Stimulated activated CD4-positive, alpha-beta T cell treated with anti-CD3 and anti-CD28 coated beads, TNF-alpha, amount 100 ng/mL, for 4 hours (primary cell): ENCODE data around the gene NDC80.
A peak's percentile ranks its signal among the peaks of the same experiment; 100 is the strongest.
"Not testable (repeated sequence)": the region's sequence is repeated elsewhere in the genome, so short reads cannot be mapped to it uniquely, and the experiment has no call there.

ENCODE experiments used
- DNase-seq, 3 experiments: peaks; one replicate each; pipeline ENCODE4 v3.0.0-alpha.2; 2020; ENCODE audit warnings: low read depth in 3 of 3

The NDC80 gene

GRCh38 chr18:2625217-2625616 is 53.9 kb downstream of the NDC80 start:
- DNase-seq = no peak

- DNase-seq = no peak
Observed at GRCh38 chr18:2627821-2628276, 56.5 kb downstream of the NDC80 start.

DNA sequence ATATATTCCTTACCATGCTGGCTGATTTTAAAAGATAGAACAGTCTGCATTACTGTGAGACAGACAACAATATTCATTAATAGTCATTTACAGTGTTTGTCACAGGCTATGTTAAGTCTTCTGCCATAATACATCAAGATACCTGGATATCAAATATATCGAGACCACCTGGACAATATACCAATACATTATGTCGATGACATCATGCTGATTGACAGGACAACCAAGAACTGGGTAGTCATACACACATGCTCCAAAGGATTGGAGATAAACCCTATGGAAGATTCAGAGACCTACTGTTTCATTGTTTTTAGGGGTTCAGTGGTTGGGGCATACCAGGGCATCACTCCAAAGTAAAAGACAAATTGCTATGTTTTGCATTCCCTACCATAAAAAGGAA is 57.6 kb downstream of the NDC80 start:
- no peak for DNase-seq

GRCh38 chr18:2635586-2635985 is 64.2 kb downstream of the NDC80 start:
- no peak for DNase-seq

- no peak for DNase-seq
Observed at GRCh38 chr18:2636126-2636631, 64.8 kb downstream of the NDC80 start.

GRCh38 chr18:2641638-2642037 is 70.3 kb downstream of the NDC80 start:
- DNase-seq = no peak

DNA sequence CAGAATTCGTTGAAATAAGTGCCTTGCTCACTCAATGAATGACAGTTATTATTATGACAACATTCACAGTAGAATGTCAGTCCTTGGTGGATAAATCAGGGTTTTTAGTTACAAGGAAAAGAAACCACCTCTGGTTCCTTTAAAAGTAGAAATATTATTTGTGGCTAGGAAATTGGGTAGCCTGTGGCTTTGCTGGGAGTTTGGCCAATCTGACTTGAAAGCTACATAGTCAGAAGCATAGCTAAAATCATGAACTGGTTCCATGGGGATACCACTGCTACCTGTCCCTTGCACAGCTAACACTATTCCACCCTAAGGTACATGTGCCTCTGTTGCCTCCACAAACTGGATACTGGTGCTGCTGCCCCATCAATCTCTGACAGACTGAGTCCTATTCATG is 71.4 kb downstream of the NDC80 start:
- no peak for DNase-seq

- DNase-seq = no peak
Observed at GRCh38 chr18:2644535-2644934, 73.2 kb downstream of the NDC80 start.

GRCh38 chr18:2651981-2652380 is 80.6 kb downstream of the NDC80 start:
- no peak for DNase-seq

GRCh38 chr18:2653467-2653866 is 82.1 kb downstream of the NDC80 start:
- no peak for DNase-seq

- DNase-seq = no peak
Observed at GRCh38 chr18:2654169-2654927, 83.0 kb downstream of the NDC80 start.

GRCh38 chr18:2654928-2655177 is 83.5 kb downstream of the NDC80 start:
- DNase-seq = peak in 2 of 3 experiments; percentile 69 to 74

DNA sequence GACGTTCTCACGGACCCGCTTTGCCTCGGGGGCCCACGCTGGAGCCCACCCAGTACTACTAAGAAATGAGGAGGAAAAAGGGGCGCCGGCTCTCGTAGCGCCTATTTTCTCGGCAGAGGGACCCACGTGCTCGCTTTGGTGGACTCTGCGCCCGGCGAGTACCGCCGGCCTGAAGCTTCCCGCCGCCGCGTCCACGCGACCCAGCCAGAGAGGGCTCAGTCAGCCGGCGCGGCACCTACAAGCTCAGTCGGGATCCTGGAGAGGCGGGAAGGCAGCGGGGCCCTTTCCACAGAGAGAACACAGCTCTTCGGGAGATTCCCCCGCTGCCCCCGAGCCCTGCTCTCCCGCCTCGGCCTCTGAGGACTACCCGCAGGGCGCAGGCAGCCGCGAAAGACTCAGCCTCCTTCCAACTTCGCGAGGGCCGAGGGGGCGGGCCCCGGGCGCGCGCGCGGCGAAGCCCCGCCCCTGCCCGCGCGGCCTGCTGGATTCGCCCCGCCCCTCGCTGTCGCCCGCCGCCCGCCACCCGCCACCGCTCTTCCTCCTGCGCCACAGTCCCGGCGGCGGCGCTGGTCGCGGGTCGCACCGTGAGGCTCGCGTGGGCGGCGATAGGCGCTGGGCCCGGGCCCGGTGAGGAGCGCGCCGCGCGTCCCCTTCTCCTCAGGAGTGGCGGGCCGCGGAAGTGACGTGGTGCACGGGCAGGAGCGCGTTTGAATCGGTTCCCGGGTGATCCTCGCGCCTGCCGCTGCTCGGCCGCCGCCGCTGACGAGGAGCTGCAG is 84.0 kb downstream of the NDC80 start, which contains the start of gene SMCHD1:
SMCHD1 (plus strand) TSS at position 549 of the 776 bp plus-strand sequence. CDS start 350 bp downstream, outside the sequence.
- DNase-seq = peak; percentile 84 to 89 (median 87)

- DNase-seq = no peak
Observed at GRCh38 chr18:2655954-2656236, 84.5 kb downstream of the NDC80 start.

DNA sequence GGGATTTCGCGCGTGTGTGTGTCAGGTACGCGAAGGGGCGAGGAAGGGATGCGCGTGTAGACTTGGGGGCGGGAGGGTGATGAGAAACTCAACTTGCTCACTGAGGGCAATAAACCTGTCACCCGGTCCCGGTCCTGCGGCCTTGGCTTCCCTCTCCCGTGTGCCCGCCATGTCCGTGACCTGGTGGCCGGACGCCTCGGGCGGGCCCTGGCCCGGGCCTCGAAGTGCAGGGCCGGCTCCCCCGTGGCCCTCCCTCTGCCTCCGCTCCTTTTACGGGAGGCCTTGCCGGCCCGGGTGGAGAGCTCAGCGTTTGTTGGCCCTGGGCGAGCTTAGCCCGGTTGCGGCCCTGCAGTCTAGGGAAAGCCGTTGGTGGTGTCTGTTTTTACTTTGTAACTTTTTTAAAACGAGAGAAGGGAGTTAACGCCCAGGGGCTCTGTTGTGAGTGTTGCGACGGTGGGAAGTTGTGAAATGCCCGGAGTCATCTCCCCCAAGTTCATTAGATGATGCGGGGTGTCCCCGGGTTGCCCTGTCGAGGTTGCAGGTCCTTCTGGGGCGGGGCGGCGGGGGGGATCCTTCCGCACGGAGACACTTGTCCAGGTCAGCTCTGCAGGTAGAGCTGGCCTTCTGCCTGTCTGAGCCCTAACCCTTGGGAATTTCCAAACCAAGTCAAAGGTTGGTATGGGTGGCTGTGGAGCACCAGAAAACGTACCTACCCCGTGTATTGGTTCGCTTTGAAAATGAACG is 85.1 kb downstream of the NDC80 start:
- DNase-seq = peak; percentile 22 to 31 (median 25)

- DNase-seq = no peak
Observed at GRCh38 chr18:2656981-2657512, 85.7 kb downstream of the NDC80 start.

GRCh38 chr18:2657788-2658458 is 86.6 kb downstream of the NDC80 start:
- DNase-seq = no peak

DNA sequence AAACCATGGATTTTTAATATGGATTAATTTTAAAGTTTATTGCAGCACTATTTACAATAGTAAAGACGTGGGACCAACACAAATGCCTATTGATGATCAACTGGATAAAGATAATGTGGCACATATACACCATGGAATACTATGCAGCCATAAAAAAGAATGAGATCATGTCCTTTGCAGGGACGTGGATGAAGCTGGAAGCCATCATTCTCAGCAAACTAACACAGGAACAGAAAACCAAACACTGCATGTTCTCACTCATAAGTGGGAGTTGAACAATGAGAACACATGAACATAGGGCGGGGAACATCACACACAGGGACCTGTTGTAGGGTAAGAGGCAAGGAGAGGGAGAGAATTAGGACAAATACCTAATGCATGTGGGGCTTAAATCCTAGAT is 89.5 kb downstream of the NDC80 start:
- not testable (repeated sequence) for DNase-seq

DNA sequence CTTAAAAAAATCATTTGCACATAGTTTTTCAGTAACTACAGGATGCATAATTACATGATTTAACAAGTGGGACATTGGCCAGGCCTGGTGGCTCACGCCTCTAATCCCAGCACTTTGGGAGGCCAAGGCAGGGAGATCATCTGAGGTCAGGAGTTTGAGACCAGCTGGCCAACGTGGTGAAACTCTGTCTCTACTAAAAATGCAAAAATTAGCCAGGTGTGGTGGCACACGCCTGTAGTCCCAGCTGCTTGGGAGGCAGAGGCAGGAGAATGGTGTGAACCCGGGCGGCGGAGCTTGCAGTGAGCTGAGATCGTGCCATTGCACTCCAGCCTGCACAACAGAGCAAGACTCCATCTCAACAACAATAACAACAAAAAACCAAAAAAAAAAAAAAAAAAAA is 90.9 kb downstream of the NDC80 start:
- DNase-seq = not testable (repeated sequence)

- DNase-seq = no peak
Observed at GRCh38 chr18:2662990-2663389, 91.6 kb downstream of the NDC80 start.
